Measurements from ENCODE around the gene TTN. TPM values are rescaled to one million over a fixed set of nuclear protein-coding genes. Genes with fewer than 3 reads are reported as not detected.

The TTN gene
- total RNA-seq, 4 donors from 2014 or later = 7.6 to 104 (median 10.6) TPM

GRCh38 chr2:178510384-178510783, 296.8 kb downstream of the TTN start:
- Histone ChIP-seq H3K4me3 (no peak overlapping the region), H3K36me3 (peaks cover 0 to 24% (median 0%) of the 10 kb centered on the region in 3 donors), H3K4me1 (peaks cover 0 to 3% (median 0%) of the 10 kb centered on the region in 4 donors), H3K9me3 (no peaks in the 10 kb centered on the region), H3K27me3 (no peaks in the 10 kb centered on the region), H3K27ac (no peak overlapping the region)
- DNase-seq = no peak
- no peak for TF ChIP-seq POLR2A (IDR thresholded peaks at IDR 0.05)
- TF ChIP-seq CTCF (IDR thresholded peaks at IDR 0.05) = no peak

- Histone ChIP-seq H3K27me3 (no peaks in the 10 kb centered on the region), H3K27ac (no peak overlapping the region), H3K4me1 (peaks cover 0 to 3% (median 0%) of the 10 kb centered on the region in 4 donors), H3K9me3 (no peaks in the 10 kb centered on the region), H3K36me3 (peaks cover 0 to 40% (median 0%) of the 10 kb centered on the region in 3 donors), H3K4me3 (no peak overlapping the region)
- DNase-seq = no peak
- no peak for TF ChIP-seq POLR2A (IDR thresholded peaks at IDR 0.05)
- no peak for TF ChIP-seq CTCF (IDR thresholded peaks at IDR 0.05)
Measured at GRCh38 chr2:178508646-178509045, 298.6 kb downstream of the TTN start.

GRCh38 chr2:178506949-178507348, 300.3 kb downstream of the TTN start:
- Histone ChIP-seq H3K4me1 (peaks cover 0 to 3% (median 0%) of the 10 kb centered on the region in 4 donors), H3K36me3 (peaks cover 0 to 46% (median 0%) of the 10 kb centered on the region in 3 donors), H3K27me3 (no peaks in the 10 kb centered on the region), H3K4me3 (no peak overlapping the region), H3K27ac (no peak overlapping the region), H3K9me3 (no peaks in the 10 kb centered on the region)
- TF ChIP-seq POLR2A (IDR thresholded peaks at IDR 0.05) (no peak), CTCF (IDR thresholded peaks at IDR 0.05) (no peak)
- DNase-seq = no peak

GRCh38 chr2:178506524-178506923, 300.7 kb downstream of the TTN start:
- H3K4me1 ChIP-seq = peaks cover 0 to 3% (median 0%) of the 10 kb centered on the region in 4 donors
- peaks cover 0 to 46% (median 0%) of the 10 kb centered on the region in 3 donors for H3K36me3 ChIP-seq
- H3K27ac ChIP-seq = no peak overlapping the region
- H3K27me3 ChIP-seq = no peaks in the 10 kb centered on the region
- TF ChIP-seq POLR2A (IDR thresholded peaks at IDR 0.05) (no peak), CTCF (IDR thresholded peaks at IDR 0.05) (no peak)
- H3K9me3 ChIP-seq = no peaks in the 10 kb centered on the region
- DNase-seq = no peak
- H3K4me3 ChIP-seq = no peak overlapping the region

GRCh38 chr2:178506101-178506500, 301.1 kb downstream of the TTN start:
- Histone ChIP-seq H3K4me1 (peaks cover 0 to 3% (median 0%) of the 10 kb centered on the region in 4 donors), H3K9me3 (no peaks in the 10 kb centered on the region), H3K27me3 (no peaks in the 10 kb centered on the region), H3K27ac (no peak overlapping the region), H3K4me3 (no peak overlapping the region), H3K36me3 (peaks cover 0 to 49% (median 0%) of the 10 kb centered on the region in 3 donors)
- no peak for TF ChIP-seq CTCF (IDR thresholded peaks at IDR 0.05)
- TF ChIP-seq POLR2A (IDR thresholded peaks at IDR 0.05) = no peak
- no peak for DNase-seq

- H3K36me3 ChIP-seq = peaks cover 0 to 74% (median 0%) of the 10 kb centered on the region in 3 donors
- DNase-seq = no peak
- H3K4me1 ChIP-seq = no peaks in the 10 kb centered on the region
- TF ChIP-seq CTCF (IDR thresholded peaks at IDR 0.05) = no peak
- no peak for TF ChIP-seq POLR2A (IDR thresholded peaks at IDR 0.05)
- H3K4me3 ChIP-seq = no peak overlapping the region
- H3K27me3 ChIP-seq = no peaks in the 10 kb centered on the region
- no peaks in the 10 kb centered on the region for H3K9me3 ChIP-seq
- no peak overlapping the region for H3K27ac ChIP-seq
Measured at GRCh38 chr2:178502751-178503150, 304.5 kb downstream of the TTN start.
